ENCODE results near the gene ZNF32. TPM values are rescaled to one million over a fixed set of nuclear protein-coding genes. Genes with fewer than 3 reads are reported as not detected.

ZNF32 gene
- total RNA-seq, 1 experiment from 2014 or later = 30.3 TPM

DNA sequence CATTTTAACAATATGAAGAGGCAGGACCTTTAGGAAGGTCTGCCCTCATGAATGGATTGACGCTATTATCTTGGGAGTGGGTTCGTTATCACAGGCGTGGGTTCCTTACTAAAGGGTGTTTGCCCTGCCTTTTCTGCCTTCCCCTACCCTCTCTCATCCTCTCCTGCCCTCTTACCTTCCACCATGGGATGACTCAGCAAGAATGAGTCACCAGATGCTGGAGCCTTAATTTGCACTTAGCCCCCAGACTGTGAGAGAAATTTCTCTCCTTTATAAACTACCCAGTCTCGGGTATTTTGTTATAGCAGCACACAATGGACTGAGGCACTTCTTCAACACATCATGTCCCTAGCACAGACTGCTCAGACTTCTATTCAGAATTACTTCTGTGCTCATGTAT lies 31.4 kb upstream of the ZNF32 start:
- CTCF ChIA-PET = interaction anchor here (0.7 to 1.1 kb wide), 2 partner anchors 9 to 23 kb away, joined by 3 to 4 read pairs; no protein-coding TSS in a partner anchor

DNA sequence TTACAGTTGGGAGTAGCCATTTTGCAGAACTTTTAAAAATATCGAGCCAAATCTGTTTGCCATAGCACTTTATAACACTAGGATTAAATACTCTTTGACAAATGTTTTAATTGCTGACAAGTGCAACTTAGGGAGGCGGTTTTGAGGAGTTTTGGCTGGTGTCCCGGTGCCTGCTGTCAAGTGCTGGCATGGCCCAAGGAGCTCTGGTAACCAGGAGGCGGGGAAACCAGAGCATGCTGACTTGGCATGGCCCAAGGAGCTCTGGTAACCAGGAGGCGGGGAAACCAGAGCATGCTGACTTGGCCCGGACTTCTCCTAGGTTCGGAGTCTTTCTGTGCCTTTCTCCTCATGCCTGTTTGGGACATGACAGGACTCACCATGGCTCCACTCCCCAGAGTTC lies 30.8 kb upstream of the ZNF32 start:
- intact Hi-C loops (cut with micrococcal nuclease; ENCODE audit: unreplicated experiment) = no loop called here
- no peak overlapping the region for H3K4me3 Mint-ChIP-seq (ENCODE audit: unreplicated experiment)
- peaks cover 18% of the 10 kb centered on the region for H3K27me3 Mint-ChIP-seq (ENCODE audit: insufficient read depth, unreplicated experiment)
- no peaks in the 10 kb centered on the region for H3K36me3 Mint-ChIP-seq (ENCODE audit: insufficient read depth, unreplicated experiment)
- no TSS peak for BruUV-seq (replicated peaks)
- TF ChIP-seq, protein P1, sequence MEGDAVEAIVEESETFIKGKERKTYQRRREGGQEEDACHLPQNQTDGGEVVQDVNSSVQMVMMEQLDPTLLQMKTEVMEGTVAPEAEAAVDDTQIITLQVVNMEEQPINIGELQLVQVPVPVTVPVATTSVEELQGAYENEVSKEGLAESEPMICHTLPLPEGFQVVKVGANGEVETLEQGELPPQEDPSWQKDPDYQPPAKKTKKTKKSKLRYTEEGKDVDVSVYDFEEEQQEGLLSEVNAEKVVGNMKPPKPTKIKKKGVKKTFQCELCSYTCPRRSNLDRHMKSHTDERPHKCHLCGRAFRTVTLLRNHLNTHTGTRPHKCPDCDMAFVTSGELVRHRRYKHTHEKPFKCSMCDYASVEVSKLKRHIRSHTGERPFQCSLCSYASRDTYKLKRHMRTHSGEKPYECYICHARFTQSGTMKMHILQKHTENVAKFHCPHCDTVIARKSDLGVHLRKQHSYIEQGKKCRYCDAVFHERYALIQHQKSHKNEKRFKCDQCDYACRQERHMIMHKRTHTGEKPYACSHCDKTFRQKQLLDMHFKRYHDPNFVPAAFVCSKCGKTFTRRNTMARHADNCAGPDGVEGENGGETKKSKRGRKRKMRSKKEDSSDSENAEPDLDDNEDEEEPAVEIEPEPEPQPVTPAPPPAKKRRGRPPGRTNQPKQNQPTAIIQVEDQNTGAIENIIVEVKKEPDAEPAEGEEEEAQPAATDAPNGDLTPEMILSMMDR (IDR thresholded peaks at IDR 0.05; ENCODE audit: insufficient read depth in 1 of 2, low read depth in 1 of 2, low read length in 1 of 2, severe bottlenecking in 1 of 2, unreplicated experiment in 1 of 2) = no peak
- no peaks in the 10 kb centered on the region for H3K4me1 ChIP-seq
- no peaks in the 10 kb centered on the region; the same call in 1 of the 2 replicates for H3K27me3 ChIP-seq (replicated peaks; ENCODE audit: control insufficient read depth, insufficient read depth, low read length)
- CTCF ChIA-PET = interaction anchor here (0.7 kb wide), 1 partner anchor 23 kb away, joined by 3 read pairs; no protein-coding TSS in a partner anchor
- H3K36me3 ChIP-seq (ENCODE audit: control insufficient read depth, insufficient read depth, low read length) = no peaks in the 10 kb centered on the region
- no peak for DNase-seq
- H3K4me1 Mint-ChIP-seq (ENCODE audit: low read depth, unreplicated experiment) = no peaks in the 10 kb centered on the region
- no peaks in the 10 kb centered on the region for H3K9me3 ChIP-seq
- no peak overlapping the region for H3K27ac Mint-ChIP-seq (ENCODE audit: unreplicated experiment)
- no peaks in the 10 kb centered on the region for H3K9me3 Mint-ChIP-seq (ENCODE audit: unreplicated experiment)
- no peak overlapping the region for H3K4me3 ChIP-seq (ENCODE audit: low read depth, low read length)
- POLR2A ChIA-PET = no interaction called here

More for the DNA sequence above, 31.4 kb upstream of the ZNF32 start:
- Mint-ChIP-seq H3K9me3 (ENCODE audit: unreplicated experiment) (no peaks in the 10 kb centered on the region), H3K27ac (ENCODE audit: unreplicated experiment) (no peak overlapping the region), H3K27me3 (ENCODE audit: insufficient read depth, unreplicated experiment) (peaks cover 16% of the 10 kb centered on the region), H3K4me3 (ENCODE audit: unreplicated experiment) (no peak overlapping the region), H3K36me3 (ENCODE audit: insufficient read depth, unreplicated experiment) (no peaks in the 10 kb centered on the region), H3K4me1 (ENCODE audit: low read depth, unreplicated experiment) (no peaks in the 10 kb centered on the region)
- Histone ChIP-seq H3K9me3 (no peaks in the 10 kb centered on the region), H3K36me3 (ENCODE audit: control insufficient read depth, insufficient read depth, low read length) (no peaks in the 10 kb centered on the region), H3K4me1 (no peaks in the 10 kb centered on the region), H3K27me3 (replicated peaks; ENCODE audit: control insufficient read depth, insufficient read depth, low read length) (no peaks in the 10 kb centered on the region; the same call in 1 of the 2 replicates), H3K4me3 (ENCODE audit: low read depth, low read length) (no peak overlapping the region)
- POLR2A ChIA-PET = no interaction called here
- BruUV-seq (replicated peaks) = no TSS peak
- intact Hi-C loops (cut with micrococcal nuclease; ENCODE audit: unreplicated experiment) = loop anchor here (5.0 kb wide), 1 partner anchor 222 kb away; no protein-coding TSS in a partner anchor
- no peak for DNase-seq
- TF ChIP-seq, protein P1 (IDR thresholded peaks at IDR 0.05; ENCODE audit: insufficient read depth in 1 of 2, low read depth in 1 of 2, low read length in 1 of 2, severe bottlenecking in 1 of 2, unreplicated experiment in 1 of 2) = no peak

DNA sequence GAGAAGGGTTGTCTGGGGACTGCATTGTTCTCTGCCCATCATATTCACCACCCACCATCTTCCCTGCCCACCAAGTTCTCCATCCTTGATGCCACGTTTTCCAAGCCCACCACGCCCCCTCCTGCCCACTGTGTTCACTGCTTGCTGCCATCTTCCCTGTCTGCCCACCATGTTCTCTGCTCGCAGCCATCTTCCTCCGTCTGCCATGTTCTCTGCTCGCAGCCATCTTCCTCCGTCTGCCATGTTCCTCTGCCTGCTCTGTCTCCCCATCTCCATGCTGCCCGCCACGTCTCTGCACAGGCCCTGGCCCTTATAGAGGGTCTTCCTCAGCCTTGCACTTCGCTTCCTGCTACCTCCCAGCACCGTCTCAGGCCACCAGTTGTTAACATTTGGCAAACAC lies 30.0 kb upstream of the ZNF32 start:
- H3K27me3 ChIP-seq (replicated peaks; ENCODE audit: control insufficient read depth, insufficient read depth, low read length) = no peaks in the 10 kb centered on the region; the same call in 1 of the 2 replicates
- H3K9me3 Mint-ChIP-seq (ENCODE audit: unreplicated experiment) = no peaks in the 10 kb centered on the region
- H3K4me1 ChIP-seq = no peaks in the 10 kb centered on the region
- BruUV-seq (replicated peaks) = no TSS peak
- CTCF ChIA-PET = no interaction called here
- intact Hi-C loops (cut with micrococcal nuclease; ENCODE audit: unreplicated experiment) = no loop called here
- H3K27ac Mint-ChIP-seq (ENCODE audit: unreplicated experiment) = no peak overlapping the region
- no peak overlapping the region for H3K4me3 ChIP-seq (ENCODE audit: low read depth, low read length)
- no peak overlapping the region for H3K4me3 Mint-ChIP-seq (ENCODE audit: unreplicated experiment)
- peaks cover 20% of the 10 kb centered on the region for H3K27me3 Mint-ChIP-seq (ENCODE audit: insufficient read depth, unreplicated experiment)
- no peaks in the 10 kb centered on the region for H3K4me1 Mint-ChIP-seq (ENCODE audit: low read depth, unreplicated experiment)
- POLR2A ChIA-PET = no interaction called here
- no peaks in the 10 kb centered on the region for H3K9me3 ChIP-seq
- no peaks in the 10 kb centered on the region for H3K36me3 Mint-ChIP-seq (ENCODE audit: insufficient read depth, unreplicated experiment)
- DNase-seq = no peak
- H3K36me3 ChIP-seq (ENCODE audit: control insufficient read depth, insufficient read depth, low read length) = no peaks in the 10 kb centered on the region
- TF ChIP-seq, protein P1 (IDR thresholded peaks at IDR 0.05; ENCODE audit: insufficient read depth in 1 of 2, low read depth in 1 of 2, low read length in 1 of 2, severe bottlenecking in 1 of 2, unreplicated experiment in 1 of 2) = no peak
